Spleen (tissue), 11 donors: Measurements from ENCODE around the gene TSPAN14. TPM values are rescaled to one million over a fixed set of nuclear protein-coding genes. Genes with fewer than 3 reads are reported as not detected.

Experiments
- DNase-seq: peaks from one replicate; pipeline ENCODE4 v3.0.0-alpha.2; 2020
- H3K27ac ChIP-seq, 8 donors: fragments of 200-600 bp; sonication (generic) in 7 of 8; 1 replicate in 4 of 8; 2 replicates in 4 of 8; pipeline versions ENCODE4 v1.5.0 to v1.8.0; 2016 to 2021; ENCODE audit warnings: inconsistent platforms in 4 of 8, mild to moderate bottlenecking in 4 of 8, moderate library complexity in 1 of 8
- H3K27me3 ChIP-seq, 7 donors: fragments of 200-600 bp; sonication (generic) in 6 of 7; replicated peaks in 1 of 7; 1 replicate in 4 of 7; 2 replicates in 3 of 7; pipeline versions ENCODE4 v1.5.0 to v1.8.0; 2016 to 2021; ENCODE audit warnings: inconsistent platforms in 3 of 7, mild to moderate bottlenecking in 1 of 7
- H3K36me3 ChIP-seq, 6 donors: fragments of 200-600 bp; sonication (generic) in 5 of 6; 1 replicate in 4 of 6; 2 replicates in 2 of 6; pipeline versions ENCODE4 v1.5.0 to v1.8.0; 2016 to 2021; ENCODE audit warnings: inconsistent platforms in 2 of 6
- H3K4me1 ChIP-seq, 6 donors: fragments of 200-600 bp; sonication (generic) in 5 of 6; 1 replicate in 3 of 6; 2 replicates in 3 of 6; pipeline versions ENCODE4 v1.5.0 to v1.8.0; 2016 to 2021; ENCODE audit warnings: inconsistent platforms in 3 of 6
- H3K4me3 ChIP-seq, 8 donors: fragments of 200-600 bp; sonication (generic) in 7 of 8; 1 replicate in 4 of 8; 2 replicates in 4 of 8; pipeline versions ENCODE4 v1.5.0 to v1.8.0; 2016 to 2021; ENCODE audit warnings: inconsistent platforms in 4 of 8, mild to moderate bottlenecking in 4 of 8, moderate library complexity in 2 of 8
- H3K9me3 ChIP-seq, 8 donors: fragments of 200-600 bp; sonication (generic) in 7 of 8; 1 replicate in 4 of 8; 2 replicates in 4 of 8; pipeline versions ENCODE4 v1.5.0 to v1.8.0; 2016 to 2021; ENCODE audit warnings: inconsistent platforms in 4 of 8
- POLR2A ChIP-seq, 3 donors: fragments of 450-650 bp; IDR thresholded peaks; one replicate each; pipeline ENCODE4 v1.5.1; 2017; ENCODE audit warnings: antibody characterized with exemption in 3 of 3, mild to moderate bottlenecking in 1 of 3
- POLR2AphosphoS5 ChIP-seq, 3 donors: sonication (generic); formaldehyde crosslinking; IDR thresholded peaks; one replicate each; pipeline ENCODE4 v1.5.1; 2017; ENCODE audit warnings: antibody characterized with exemption in 3 of 3
- WGBS, 5 donors: extraction: QIAGEN DNeasy Blood & Tissue Kit in 3 of 5; methylation state at CpG; one replicate each; pipeline versions ENCODE4 v1.1.5 to v1.1.7; 2013 to 2018; 5-methylcytosine and 5-hydroxymethylcytosine counted together
- intact Hi-C: fragments of 100-400 bp; cut with DNase I; formaldehyde crosslinking; loops from one replicate; pipeline ENCODE4 v1.15.0; 2023; ENCODE audit warnings: low total_unique reads
- polyA plus RNA-seq, 3 donors: library from polyadenylated mRNA; stranded (reverse); fragments of 200-250 nt; gene quantifications; one replicate each; pipeline ENCODE4 v1.2.1, GENCODE V29; 2013
- total RNA-seq, 7 donors: library from RNA; depleted of rRNA in 3 of 7; stranded (reverse); fragments of >200 nt in 3 of 7; fragmentation: NEBNext Ultra II Directional in 4 of 7; extraction: Animal tissue kit (Norgen Biotek cat#: 25700) in 4 of 7; gene quantifications; one replicate each; pipeline versions ENCODE4 v1.1.0 to v1.2.1, GENCODE V29; 2016 to 2021
- TF ChIP-seq, protein P1 (sequence below), 11 experiments: fragments of 200-600 bp in 7 of 11; fragments of 450-650 bp in 4 of 11; sonication (generic) in 4 of 11; IDR thresholded peaks in 8 of 11; conservative IDR thresholded peaks in 3 of 11; 1 replicate in 7 of 11; 2 replicates in 4 of 11; pipeline versions ENCODE4 v1.4.0 to v1.8.0; 2016 to 2021; ENCODE audit warnings: antibody characterized with exemption in 11 of 11, inconsistent platforms in 4 of 11, mild to moderate bottlenecking in 1 of 11
- donor health status: healthy with polysubstance abuse.
- donor health status: DM: no; HTN: no; CAD: no; lungs with moderate emphysema.
- donor health status: DM: no; HTN: no; CAD: no.
- donor health status: Bipolar disorder and iron deficiency.
- donor health status: healthy.
- donor health status: DM: no; HTN: no; CAD: no.
- donor health status: DM: yes; HTN: yes; CAD: no.

Gene TSPAN14
- total and polyA plus RNA-seq, 10 donors, result 13.3 to 172 (median 108) TPM

DNA sequence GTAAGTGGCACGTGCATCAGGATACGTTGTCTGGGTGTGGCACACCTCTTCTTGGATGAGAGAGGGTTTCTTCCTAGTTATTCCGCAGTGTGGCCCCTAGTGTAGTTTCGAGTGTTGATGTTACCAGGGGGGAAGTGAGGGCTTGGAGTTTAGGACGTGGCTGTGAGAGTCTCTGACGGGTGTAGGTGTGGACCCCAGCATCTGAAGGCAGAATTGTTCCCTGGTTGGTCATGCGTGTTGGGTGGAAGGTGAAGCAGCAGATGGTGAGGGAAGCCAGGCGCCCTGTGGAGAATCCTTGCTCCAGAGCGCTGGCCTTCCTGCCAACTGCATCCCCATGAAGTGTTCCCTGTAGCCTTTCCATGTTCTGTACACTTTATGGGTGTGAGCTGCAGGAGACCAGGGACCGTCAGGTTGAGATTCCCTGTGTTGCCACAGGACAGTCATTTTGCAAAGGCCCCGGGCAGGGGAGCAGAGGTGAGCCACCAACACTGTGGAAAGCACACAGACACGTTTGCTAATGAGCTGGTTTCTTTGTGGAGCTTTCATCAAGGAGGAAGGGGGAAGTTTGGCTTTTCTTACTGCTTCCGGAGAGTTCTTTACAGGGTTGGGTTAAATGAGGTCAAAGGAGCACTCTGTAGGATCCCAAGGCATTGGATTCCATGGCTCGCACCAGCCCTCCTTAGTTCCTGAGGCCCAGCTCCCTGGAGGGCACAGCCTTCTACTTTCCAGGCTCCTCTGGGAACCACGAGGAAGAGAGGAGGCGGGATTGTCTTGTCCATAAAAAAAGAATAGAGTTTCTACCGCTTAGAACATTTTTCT is 32.0 kb downstream of the TSPAN14 start:
- H3K9me3 ChIP-seq, result no peaks in the 10 kb centered on the region
- H3K27me3 ChIP-seq, result no peaks in the 10 kb centered on the region
- WGBS, 5 donors, result 41 to 62% (median 49%) methylated on average over 16 to 17 of the region's 17 CpGs
- no peak for DNase-seq
- peak overlapping the region in 2 of 8 donors; percentile 3 to 48 for H3K4me3 ChIP-seq
- TF ChIP-seq, protein P1, sequence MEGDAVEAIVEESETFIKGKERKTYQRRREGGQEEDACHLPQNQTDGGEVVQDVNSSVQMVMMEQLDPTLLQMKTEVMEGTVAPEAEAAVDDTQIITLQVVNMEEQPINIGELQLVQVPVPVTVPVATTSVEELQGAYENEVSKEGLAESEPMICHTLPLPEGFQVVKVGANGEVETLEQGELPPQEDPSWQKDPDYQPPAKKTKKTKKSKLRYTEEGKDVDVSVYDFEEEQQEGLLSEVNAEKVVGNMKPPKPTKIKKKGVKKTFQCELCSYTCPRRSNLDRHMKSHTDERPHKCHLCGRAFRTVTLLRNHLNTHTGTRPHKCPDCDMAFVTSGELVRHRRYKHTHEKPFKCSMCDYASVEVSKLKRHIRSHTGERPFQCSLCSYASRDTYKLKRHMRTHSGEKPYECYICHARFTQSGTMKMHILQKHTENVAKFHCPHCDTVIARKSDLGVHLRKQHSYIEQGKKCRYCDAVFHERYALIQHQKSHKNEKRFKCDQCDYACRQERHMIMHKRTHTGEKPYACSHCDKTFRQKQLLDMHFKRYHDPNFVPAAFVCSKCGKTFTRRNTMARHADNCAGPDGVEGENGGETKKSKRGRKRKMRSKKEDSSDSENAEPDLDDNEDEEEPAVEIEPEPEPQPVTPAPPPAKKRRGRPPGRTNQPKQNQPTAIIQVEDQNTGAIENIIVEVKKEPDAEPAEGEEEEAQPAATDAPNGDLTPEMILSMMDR (IDR thresholded peaks at IDR 0.05 in 8 of 11, conservative IDR thresholded peaks at IDR 0.05 in 3 of 11), result no peak
- TF ChIP-seq POLR2A (IDR thresholded peaks at IDR 0.05) (no peak), POLR2AphosphoS5 (IDR thresholded peaks at IDR 0.05) (no peak)
- peaks cover 0 to 52% (median 17%) of the 10 kb centered on the region in 6 donors for H3K36me3 ChIP-seq
- peak overlapping the region; percentile 32 to 96 (median 80) for H3K27ac ChIP-seq
- intact Hi-C loops, result no loop called here
- peaks cover 39 to 100% (median 88%) of the 10 kb centered on the region in 6 donors for H3K4me1 ChIP-seq

DNA sequence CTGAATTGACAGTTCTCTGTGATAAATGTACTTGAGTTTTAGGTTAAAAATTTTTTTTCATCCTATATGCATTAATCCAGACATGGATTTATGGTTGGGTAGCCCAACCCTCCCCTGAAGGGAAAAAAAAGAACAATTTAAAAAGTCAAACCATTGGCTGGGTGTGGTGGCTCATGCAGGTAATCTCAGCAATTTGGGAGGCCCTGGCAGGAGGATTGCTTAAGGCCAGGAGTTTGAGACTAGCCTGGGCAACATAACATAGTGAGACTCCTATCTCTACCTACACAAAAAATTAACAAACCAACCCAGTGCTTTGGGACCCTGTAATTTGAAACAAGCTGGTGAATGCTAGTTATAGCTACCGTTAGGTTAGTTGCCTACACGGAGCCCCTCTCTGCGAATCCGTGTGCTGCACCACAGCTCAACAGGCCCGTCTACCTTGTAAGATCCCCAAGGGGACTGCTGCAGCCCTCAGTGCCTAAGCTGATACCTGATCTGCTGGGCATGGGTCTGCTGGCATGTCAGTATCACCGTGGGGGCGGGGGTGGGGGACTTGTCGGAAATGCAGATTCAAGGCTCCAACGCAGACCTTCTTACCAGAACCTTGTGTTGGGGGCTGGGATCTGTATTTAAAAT is 32.8 kb downstream of the TSPAN14 start:
- TF ChIP-seq, protein P1 (IDR thresholded peaks at IDR 0.05 in 8 of 11, conservative IDR thresholded peaks at IDR 0.05 in 3 of 11), result no peak
- TF ChIP-seq POLR2AphosphoS5 (IDR thresholded peaks at IDR 0.05) (no peak), POLR2A (IDR thresholded peaks at IDR 0.05) (no peak)
- no peak for DNase-seq
- Histone ChIP-seq H3K36me3 (peaks cover 0 to 52% (median 17%) of the 10 kb centered on the region in 6 donors), H3K4me1 (peaks cover 44 to 100% (median 93%) of the 10 kb centered on the region in 6 donors), H3K9me3 (no peaks in the 10 kb centered on the region), H3K27me3 (no peaks in the 10 kb centered on the region), H3K27ac (peak overlapping the region; percentile 32 to 96 (median 80)), H3K4me3 (peak overlapping the region in 2 of 8 donors; percentile 12 to 48)
- 72 to 87% (median 78%) methylated on average over 7 to 9 of the region's 9 CpGs for WGBS, 5 donors
- intact Hi-C loops, result no loop called here

DNA sequence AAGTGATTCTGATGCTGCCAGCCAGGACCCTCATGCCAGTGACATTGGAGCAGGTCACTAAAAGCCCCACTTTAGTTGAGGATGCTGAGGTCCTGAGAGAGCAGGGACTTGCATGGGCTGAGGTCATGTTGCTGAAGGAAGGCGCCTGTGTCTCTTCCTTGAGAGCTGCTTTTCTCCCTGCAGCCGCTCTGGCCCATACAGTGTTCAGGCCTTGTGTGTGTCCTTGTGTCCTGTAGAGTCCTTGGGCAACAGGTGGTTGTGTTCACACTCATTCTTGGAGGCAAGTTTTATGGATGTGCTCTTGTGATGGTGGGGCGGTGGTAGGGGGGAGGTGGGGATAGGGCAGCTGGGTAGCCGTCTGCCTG is 33.3 kb downstream of the TSPAN14 start:
- H3K27me3 ChIP-seq, result no peaks in the 10 kb centered on the region
- peak overlapping the region; percentile 60 to 96 (median 80) for H3K27ac ChIP-seq
- TF ChIP-seq, protein P1 (IDR thresholded peaks at IDR 0.05 in 8 of 11, conservative IDR thresholded peaks at IDR 0.05 in 3 of 11), result no peak
- TF ChIP-seq POLR2A (IDR thresholded peaks at IDR 0.05), result no peak
- no peak for TF ChIP-seq POLR2AphosphoS5 (IDR thresholded peaks at IDR 0.05)
- no peak for DNase-seq
- peak overlapping the region in 2 of 8 donors; percentile 12 to 48 for H3K4me3 ChIP-seq
- H3K36me3 ChIP-seq, result peaks cover 0 to 52% (median 17%) of the 10 kb centered on the region in 6 donors
- peaks cover 44 to 100% (median 96%) of the 10 kb centered on the region in 6 donors for H3K4me1 ChIP-seq
- WGBS, 5 donors, result 37 to 59% (median 50%) methylated on average over 3 to 4 of the region's 4 CpGs
- intact Hi-C loops, result no loop called here
- no peaks in the 10 kb centered on the region for H3K9me3 ChIP-seq
